ENCODE measurements around the gene SETD1A.

SETD1A gene

DNA sequence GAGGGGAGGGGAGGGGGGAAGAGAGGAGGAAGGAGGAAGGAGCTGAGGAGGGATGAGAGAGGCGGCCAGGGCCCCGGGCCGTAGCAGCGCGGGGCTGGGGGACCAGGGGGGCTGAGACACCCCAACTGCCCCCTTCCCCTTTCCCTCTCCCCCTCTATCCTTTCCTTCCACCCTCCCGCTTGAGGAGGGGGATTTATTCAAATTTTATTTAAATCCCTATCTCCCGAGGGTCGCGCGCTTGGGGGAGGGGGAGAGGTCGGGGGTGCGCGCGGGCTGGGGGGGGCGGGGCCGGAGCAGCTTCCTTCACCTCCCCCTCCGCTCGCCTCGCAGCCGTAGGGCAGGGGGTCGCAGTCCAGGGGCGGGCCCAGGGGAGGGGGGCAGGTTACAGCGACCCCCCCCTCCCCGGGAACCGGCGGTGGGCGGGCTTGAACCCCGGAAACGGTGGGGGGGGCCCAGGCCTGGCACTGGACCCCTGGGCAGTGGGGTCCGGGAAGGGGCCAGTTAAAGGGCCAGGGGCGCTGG lies 33.9 kb upstream of the SETD1A start, which contains the start of gene FBXL19:
TSS of gene FBXL19 (plus strand) at position 19 of the 522 bp plus-strand sequence. CDS start 2,183 bp downstream, outside the sequence.
- H3K4me3 ChIP-seq (ENCODE audit: low read depth, low read length): peak within 1 kb of the TSS; percentile 91
- H2AFZ ChIP-seq (ENCODE audit: low read length, unreplicated experiment): peak within 1 kb of the TSS; percentile 86
- H3K4me1 ChIP-seq (ENCODE audit: control insufficient read depth, insufficient read depth, low read length, unreplicated experiment): no peaks in the 10 kb centered on the region
- H3K27ac ChIP-seq (ENCODE audit: low read depth, low read length): peak within 1 kb of the TSS; percentile 81
- H3K36me3 ChIP-seq (ENCODE audit: insufficient read depth, low read length): no peaks in the 10 kb centered on the region
- H3K79me2 ChIP-seq (ENCODE audit: control insufficient read depth, insufficient read depth, low read length, unreplicated experiment): no peaks in the 10 kb centered on the region
- no peaks in the 10 kb centered on the region for H3K27me3 ChIP-seq (ENCODE audit: insufficient read depth, low read length)

DNA sequence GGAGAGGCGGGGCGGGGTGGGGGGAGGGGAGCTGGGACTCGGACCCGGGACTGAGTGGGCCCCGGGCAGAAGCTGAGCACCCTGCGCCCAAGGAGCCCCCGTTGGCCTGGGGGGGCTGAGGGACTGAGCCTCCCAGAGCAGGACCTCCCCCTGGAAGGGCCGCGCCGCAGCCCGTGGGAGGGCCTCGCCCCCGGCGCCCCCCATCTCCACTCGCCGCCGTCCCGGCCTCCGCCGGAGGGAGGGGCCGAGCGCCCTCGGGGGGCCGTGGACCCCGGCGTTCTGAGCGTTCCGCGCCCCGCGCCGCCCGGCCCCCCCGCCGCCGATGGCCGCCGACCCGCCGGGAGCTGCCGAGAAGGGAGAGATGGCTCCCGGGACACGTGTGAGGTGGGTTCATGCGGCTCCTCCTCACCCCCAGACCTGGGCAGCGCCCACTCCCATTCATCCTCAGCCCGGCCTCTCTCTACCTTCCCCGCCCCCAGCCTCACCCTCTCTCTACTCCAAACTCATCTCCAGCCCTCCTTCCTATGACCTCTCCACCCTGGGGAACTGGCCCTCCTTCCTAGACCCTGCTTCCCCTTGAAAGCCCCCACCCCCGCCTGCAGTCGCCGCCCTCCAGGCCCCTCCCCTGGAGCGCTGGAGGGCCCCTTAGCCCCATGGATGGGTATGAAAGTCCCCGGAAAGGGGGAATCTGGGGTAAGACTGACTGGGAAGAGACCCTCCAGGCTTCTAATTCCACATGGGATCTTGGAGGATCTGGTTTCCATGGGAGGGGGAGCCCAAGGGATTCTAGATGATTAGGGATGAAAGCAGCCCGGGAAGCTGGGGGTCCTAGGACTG lies 33.3 kb upstream of the SETD1A start:
- H3K4me3 ChIP-seq (ENCODE audit: low read depth, low read length): peak overlapping the region; percentile 91
- no peak overlapping the region for H2AFZ ChIP-seq (ENCODE audit: low read length, unreplicated experiment)
- H3K4me1 ChIP-seq (ENCODE audit: control insufficient read depth, insufficient read depth, low read length, unreplicated experiment): no peaks in the 10 kb centered on the region
- H3K36me3 ChIP-seq (ENCODE audit: insufficient read depth, low read length): no peaks in the 10 kb centered on the region
- no peak overlapping the region for H3K27ac ChIP-seq (ENCODE audit: low read depth, low read length)
- no peaks in the 10 kb centered on the region for H3K79me2 ChIP-seq (ENCODE audit: control insufficient read depth, insufficient read depth, low read length, unreplicated experiment)
- no peaks in the 10 kb centered on the region for H3K27me3 ChIP-seq (ENCODE audit: insufficient read depth, low read length)

DNA sequence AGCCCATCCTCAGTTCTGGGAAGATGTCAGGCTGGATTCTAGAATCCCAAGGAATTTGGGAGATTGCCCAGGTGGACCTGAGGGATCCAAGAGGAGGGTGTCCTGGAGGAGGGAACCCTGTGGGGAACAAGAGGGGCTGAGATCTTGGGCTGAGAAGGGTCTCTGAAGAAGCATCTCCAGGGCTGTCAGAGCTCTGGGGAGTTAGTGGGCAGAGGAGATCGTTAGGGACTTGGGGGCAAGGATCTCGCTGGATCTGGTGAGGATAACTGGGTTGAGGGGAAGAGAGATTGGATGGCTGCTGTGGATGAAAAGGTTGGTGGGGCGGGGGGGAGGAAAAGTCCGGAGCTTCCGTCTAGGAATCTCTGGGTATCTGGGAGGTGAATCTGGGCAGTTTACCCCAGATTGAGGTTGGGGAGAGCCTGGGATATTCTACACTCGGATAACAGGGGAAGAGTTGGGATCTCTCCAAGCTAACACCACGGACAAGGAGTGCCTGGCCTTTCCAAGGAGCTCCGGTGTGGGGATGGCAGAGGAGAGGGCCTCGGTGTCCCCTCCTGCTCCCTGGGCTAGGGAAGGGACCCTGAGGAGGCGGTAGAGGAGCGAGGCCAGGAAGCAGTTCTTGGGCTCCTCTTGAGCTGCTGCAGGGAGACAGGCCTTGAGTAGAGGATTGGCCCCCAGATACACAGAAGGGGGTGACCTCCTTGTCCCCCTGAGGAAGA lies 32.5 kb upstream of the SETD1A start:
- H3K36me3 ChIP-seq (ENCODE audit: insufficient read depth, low read length): no peaks in the 10 kb centered on the region
- H3K4me3 ChIP-seq (ENCODE audit: low read depth, low read length): peak overlapping the region; percentile 91
- H3K27ac ChIP-seq (ENCODE audit: low read depth, low read length): no peak overlapping the region
- no peaks in the 10 kb centered on the region for H3K4me1 ChIP-seq (ENCODE audit: control insufficient read depth, insufficient read depth, low read length, unreplicated experiment)
- H2AFZ ChIP-seq (ENCODE audit: low read length, unreplicated experiment): no peak overlapping the region
- H3K79me2 ChIP-seq (ENCODE audit: control insufficient read depth, insufficient read depth, low read length, unreplicated experiment): no peaks in the 10 kb centered on the region
- H3K27me3 ChIP-seq (ENCODE audit: insufficient read depth, low read length): no peaks in the 10 kb centered on the region

DNA sequence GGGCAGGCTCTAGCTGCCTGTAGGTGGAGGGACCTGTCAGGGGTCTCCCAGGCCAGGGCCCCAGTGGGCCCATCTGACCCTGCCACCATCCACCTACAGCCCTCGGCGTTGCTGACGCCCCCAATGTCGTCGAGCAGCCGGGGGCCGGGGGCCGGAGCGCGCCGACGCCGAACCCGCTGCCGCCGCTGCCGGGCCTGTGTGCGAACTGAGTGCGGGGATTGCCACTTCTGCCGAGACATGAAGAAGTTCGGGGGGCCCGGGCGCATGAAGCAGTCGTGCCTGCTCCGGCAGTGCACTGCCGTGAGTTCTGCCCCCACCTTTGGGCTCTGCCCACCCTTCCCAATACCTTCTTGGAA lies 31.9 kb upstream of the SETD1A start:
- H3K79me2 ChIP-seq (ENCODE audit: control insufficient read depth, insufficient read depth, low read length, unreplicated experiment): no peaks in the 10 kb centered on the region
- H3K27me3 ChIP-seq (ENCODE audit: insufficient read depth, low read length): no peaks in the 10 kb centered on the region
- H3K4me3 ChIP-seq (ENCODE audit: low read depth, low read length): 0 out of 2 replicates have a peak overlapping the region, but pooled peaks have one; percentile 91
- no peaks in the 10 kb centered on the region for H3K36me3 ChIP-seq (ENCODE audit: insufficient read depth, low read length)
- H2AFZ ChIP-seq (ENCODE audit: low read length, unreplicated experiment): no peak overlapping the region
- H3K4me1 ChIP-seq (ENCODE audit: control insufficient read depth, insufficient read depth, low read length, unreplicated experiment): no peaks in the 10 kb centered on the region
- no peak overlapping the region for H3K27ac ChIP-seq (ENCODE audit: low read depth, low read length)

DNA sequence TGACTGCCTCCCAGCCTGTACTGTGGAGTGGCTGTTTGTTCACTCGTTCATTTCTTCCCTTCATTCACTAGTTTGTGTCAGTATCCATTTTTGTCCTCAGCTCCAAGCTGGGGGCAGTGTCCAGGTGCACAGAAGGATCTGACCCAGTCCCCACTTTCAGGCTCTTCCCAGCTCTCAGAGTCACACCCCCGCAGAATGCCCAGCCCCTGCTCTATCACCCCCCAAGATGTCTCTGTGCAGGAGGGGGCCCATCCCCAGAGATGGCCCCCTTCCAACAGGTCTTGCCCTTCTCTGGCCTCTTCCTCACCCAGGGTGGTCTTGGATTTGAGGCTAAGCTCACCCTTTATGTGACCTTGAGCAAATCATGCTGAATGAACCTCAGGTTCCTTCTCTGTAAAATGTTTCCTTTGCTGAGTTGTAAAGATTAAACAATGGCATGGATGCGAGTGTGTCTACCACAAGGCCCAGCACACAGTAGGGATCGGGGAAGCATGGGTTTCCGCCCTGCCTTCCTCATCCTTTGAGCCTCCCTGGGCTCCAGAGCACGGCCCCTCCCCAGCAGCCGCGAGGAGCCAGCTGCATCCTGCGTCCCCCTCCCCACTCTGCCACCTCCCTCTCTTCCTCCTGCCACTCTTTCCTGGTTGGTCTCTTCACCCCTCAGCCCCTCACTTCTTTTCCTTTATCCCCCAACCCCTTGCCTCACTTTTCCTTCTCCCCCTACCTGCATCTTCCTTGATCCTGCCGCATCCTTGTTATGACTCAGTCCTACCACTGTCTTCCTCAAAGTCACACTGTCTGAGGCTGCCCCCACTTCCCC lies 31.4 kb upstream of the SETD1A start:
- no peak overlapping the region for H3K4me3 ChIP-seq (ENCODE audit: low read depth, low read length)
- H3K36me3 ChIP-seq (ENCODE audit: insufficient read depth, low read length): no peaks in the 10 kb centered on the region
- H2AFZ ChIP-seq (ENCODE audit: low read length, unreplicated experiment): no peak overlapping the region
- no peaks in the 10 kb centered on the region for H3K4me1 ChIP-seq (ENCODE audit: control insufficient read depth, insufficient read depth, low read length, unreplicated experiment)
- H3K27me3 ChIP-seq (ENCODE audit: insufficient read depth, low read length): no peaks in the 10 kb centered on the region
- no peak overlapping the region for H3K27ac ChIP-seq (ENCODE audit: low read depth, low read length)
- no peaks in the 10 kb centered on the region for H3K79me2 ChIP-seq (ENCODE audit: control insufficient read depth, insufficient read depth, low read length, unreplicated experiment)

DNA sequence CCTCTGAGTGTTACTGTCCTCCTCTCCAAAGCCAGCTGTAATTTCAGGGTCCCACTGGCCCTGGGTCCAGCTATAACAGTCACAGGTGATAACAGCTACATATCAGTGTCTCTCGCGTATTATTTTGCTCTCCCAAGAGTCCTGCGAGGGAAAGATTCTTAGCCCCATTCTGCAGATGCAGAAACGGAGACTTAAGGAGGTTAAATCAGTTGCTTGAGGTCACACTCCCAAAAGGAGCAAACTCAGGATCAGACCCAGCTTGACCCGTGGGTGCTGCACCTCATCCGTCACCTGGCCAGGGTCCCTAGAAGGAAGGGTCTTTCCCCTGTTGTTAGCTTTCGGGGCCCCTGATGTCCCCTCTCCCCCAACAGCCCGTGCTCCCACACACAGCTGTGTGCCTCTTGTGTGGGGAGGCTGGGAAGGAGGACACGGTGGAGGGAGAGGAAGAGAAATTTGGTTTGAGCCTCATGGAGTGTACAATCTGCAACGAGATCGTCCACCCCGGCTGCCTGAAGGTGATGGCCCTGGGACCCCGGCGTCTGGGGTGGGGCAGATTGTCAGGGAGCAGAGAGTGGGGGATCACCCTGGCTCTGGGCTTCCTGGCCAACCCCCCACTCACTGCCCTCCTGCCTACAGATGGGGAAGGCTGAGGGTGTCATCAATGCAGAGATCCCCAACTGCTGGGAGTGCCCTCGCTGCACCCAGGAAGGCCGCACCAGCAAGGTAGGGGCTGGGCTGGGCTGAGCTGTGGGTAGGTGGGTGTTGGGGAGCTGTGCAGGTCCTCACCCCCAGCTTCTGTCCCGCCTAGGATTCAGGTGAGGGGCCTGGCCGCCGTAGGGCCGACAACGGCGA lies 30.4 kb upstream of the SETD1A start:
- no peaks in the 10 kb centered on the region for H3K36me3 ChIP-seq (ENCODE audit: insufficient read depth, low read length)
- H2AFZ ChIP-seq (ENCODE audit: low read length, unreplicated experiment): no peak overlapping the region
- H3K27ac ChIP-seq (ENCODE audit: low read depth, low read length): no peak overlapping the region

DNA sequence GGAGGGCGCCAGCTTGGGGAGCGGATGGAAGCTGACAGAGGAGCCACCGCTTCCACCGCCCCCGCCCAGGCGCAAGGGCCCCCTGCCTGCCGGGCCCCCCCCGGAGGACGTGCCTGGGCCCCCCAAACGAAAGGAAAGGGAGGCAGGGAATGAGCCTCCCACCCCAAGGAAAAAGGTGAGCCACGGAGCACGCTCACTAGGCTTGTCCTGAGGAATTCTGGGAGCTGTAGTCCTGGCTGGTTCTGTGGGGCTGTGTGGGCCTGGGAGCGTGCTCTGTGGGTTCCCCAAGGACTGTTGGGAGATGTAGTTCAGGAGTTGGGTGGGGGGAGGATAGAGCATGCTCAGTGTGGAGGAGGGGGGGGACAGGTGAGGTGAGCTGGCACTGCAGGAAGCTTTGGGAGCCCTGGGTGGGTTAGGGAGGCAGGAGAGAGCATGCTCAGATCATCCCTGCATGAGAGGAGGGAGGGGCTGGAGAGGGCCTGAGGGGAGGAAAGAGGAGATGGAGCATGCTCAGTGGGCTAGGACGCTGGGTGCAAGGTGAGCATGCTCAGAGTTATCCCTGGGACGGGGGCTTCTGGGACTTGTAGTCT lies 29.7 kb upstream of the SETD1A start:
- no peaks in the 10 kb centered on the region for H3K79me2 ChIP-seq (ENCODE audit: control insufficient read depth, insufficient read depth, low read length, unreplicated experiment)
- no peaks in the 10 kb centered on the region for H3K4me1 ChIP-seq (ENCODE audit: control insufficient read depth, insufficient read depth, low read length, unreplicated experiment)
- no peak overlapping the region for H2AFZ ChIP-seq (ENCODE audit: low read length, unreplicated experiment)
- no peak overlapping the region for H3K4me3 ChIP-seq (ENCODE audit: low read depth, low read length)
- H3K36me3 ChIP-seq (ENCODE audit: insufficient read depth, low read length): no peaks in the 10 kb centered on the region
- H3K27ac ChIP-seq (ENCODE audit: low read depth, low read length): no peak overlapping the region
- H3K27me3 ChIP-seq (ENCODE audit: insufficient read depth, low read length): no peaks in the 10 kb centered on the region

More for the DNA sequence above, 30.4 kb upstream of the SETD1A start:
- H3K79me2 ChIP-seq (ENCODE audit: control insufficient read depth, insufficient read depth, low read length, unreplicated experiment): no peaks in the 10 kb centered on the region
- H3K27me3 ChIP-seq (ENCODE audit: insufficient read depth, low read length): no peaks in the 10 kb centered on the region
- no peak overlapping the region for H3K4me3 ChIP-seq (ENCODE audit: low read depth, low read length)
- no peaks in the 10 kb centered on the region for H3K4me1 ChIP-seq (ENCODE audit: control insufficient read depth, insufficient read depth, low read length, unreplicated experiment)

DNA sequence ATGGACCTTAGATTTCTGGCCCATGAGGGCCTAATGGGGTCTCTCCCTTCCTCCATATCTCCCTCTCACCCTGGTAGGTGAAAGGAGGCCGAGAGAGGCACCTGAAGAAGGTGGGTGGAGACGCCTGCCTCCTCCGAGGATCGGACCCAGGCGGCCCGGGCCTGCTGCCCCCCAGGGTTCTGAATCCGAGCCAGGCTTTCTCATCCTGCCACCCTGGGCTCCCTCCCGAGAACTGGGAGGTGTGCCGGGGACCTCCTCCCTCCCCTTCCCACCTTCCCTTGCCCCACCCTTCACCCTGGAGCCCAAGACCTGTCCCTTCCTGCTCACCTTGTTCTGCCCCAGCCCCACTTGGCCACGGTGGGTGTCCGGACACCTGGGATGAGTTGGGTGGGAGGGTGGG lies 29.2 kb upstream of the SETD1A start:
- H3K27me3 ChIP-seq (ENCODE audit: insufficient read depth, low read length): no peaks in the 10 kb centered on the region
- no peak overlapping the region for H3K4me3 ChIP-seq (ENCODE audit: low read depth, low read length)
- H3K36me3 ChIP-seq (ENCODE audit: insufficient read depth, low read length): no peaks in the 10 kb centered on the region
- H3K4me1 ChIP-seq (ENCODE audit: control insufficient read depth, insufficient read depth, low read length, unreplicated experiment): no peaks in the 10 kb centered on the region
- no peaks in the 10 kb centered on the region for H3K79me2 ChIP-seq (ENCODE audit: control insufficient read depth, insufficient read depth, low read length, unreplicated experiment)
- no peak overlapping the region for H2AFZ ChIP-seq (ENCODE audit: low read length, unreplicated experiment)
- H3K27ac ChIP-seq (ENCODE audit: low read depth, low read length): no peak overlapping the region

DNA sequence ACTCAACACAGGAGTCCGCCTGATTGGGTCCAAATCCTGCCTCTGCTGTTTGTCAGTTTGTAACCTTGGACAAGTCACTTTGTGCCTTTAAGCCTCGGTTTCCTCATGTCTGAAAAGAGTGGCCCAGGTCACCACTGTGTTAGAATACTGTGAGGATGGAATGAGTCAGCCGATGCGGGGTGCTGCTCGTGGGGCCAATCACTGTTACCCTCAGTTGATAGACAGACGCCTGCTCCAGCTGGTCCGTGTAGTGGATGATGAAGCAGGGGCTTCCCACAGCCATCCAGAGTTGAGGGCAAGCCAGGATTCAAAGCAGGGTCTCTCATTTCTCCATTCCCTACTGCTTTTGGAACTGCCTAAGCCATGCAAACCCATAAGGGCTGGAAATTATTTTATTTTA lies 28.4 kb upstream of the SETD1A start:
- H2AFZ ChIP-seq (ENCODE audit: low read length, unreplicated experiment): no peak overlapping the region
- H3K79me2 ChIP-seq (ENCODE audit: control insufficient read depth, insufficient read depth, low read length, unreplicated experiment): no peaks in the 10 kb centered on the region
- H3K4me3 ChIP-seq (ENCODE audit: low read depth, low read length): no peak overlapping the region
- H3K4me1 ChIP-seq (ENCODE audit: control insufficient read depth, insufficient read depth, low read length, unreplicated experiment): no peaks in the 10 kb centered on the region
- no peak overlapping the region for H3K27ac ChIP-seq (ENCODE audit: low read depth, low read length)
- H3K27me3 ChIP-seq (ENCODE audit: insufficient read depth, low read length): no peaks in the 10 kb centered on the region
- no peaks in the 10 kb centered on the region for H3K36me3 ChIP-seq (ENCODE audit: insufficient read depth, low read length)
